ENCODE results near the gene MGP.

DNA sequence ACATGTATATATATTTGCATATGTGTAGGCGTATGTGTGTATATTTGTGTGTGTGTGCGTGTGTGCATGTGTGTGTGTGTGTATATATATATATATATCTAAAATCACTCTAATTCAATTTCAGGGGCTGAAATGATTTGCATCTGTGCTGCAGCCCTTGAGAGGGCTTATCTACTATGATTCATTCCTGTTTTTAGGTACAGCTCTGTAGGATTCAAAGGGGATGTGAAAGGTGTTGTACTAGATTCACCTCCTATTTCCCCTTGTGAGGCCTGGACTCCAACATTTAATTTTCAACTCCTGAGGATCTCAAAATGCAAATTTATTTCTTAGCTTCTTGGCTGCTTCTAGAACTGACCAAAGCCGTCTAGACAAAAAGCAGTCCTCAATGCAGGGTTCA, 41.6 kb upstream of the MGP start:
- TF ChIP-seq, protein P1, sequence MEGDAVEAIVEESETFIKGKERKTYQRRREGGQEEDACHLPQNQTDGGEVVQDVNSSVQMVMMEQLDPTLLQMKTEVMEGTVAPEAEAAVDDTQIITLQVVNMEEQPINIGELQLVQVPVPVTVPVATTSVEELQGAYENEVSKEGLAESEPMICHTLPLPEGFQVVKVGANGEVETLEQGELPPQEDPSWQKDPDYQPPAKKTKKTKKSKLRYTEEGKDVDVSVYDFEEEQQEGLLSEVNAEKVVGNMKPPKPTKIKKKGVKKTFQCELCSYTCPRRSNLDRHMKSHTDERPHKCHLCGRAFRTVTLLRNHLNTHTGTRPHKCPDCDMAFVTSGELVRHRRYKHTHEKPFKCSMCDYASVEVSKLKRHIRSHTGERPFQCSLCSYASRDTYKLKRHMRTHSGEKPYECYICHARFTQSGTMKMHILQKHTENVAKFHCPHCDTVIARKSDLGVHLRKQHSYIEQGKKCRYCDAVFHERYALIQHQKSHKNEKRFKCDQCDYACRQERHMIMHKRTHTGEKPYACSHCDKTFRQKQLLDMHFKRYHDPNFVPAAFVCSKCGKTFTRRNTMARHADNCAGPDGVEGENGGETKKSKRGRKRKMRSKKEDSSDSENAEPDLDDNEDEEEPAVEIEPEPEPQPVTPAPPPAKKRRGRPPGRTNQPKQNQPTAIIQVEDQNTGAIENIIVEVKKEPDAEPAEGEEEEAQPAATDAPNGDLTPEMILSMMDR (conservative IDR thresholded peaks at IDR 0.05): no peak
- TF ChIP-seq ZFX (IDR thresholded peaks at IDR 0.05): no peak

All from C4-2B (cell line).